Osteocyte (in vitro differentiated cells): ENCODE data around the gene CDSN. TPM values are rescaled to one million over a fixed set of nuclear protein-coding genes. Genes with fewer than 3 reads are reported as not detected.

ENCODE experiments used
- DNase-seq: peaks from one replicate; pipeline ENCODE4 v3.0.0; 2021; ENCODE audit warnings: mixed read lengths; ENCODE audit not compliant: unreplicated experiment; ENCODE audit errors: extremely low spot score
- H3K27ac Mint-ChIP-seq: one replicate; pipeline ENCODE4 v1.8.0; 2021; ENCODE audit warnings: mild to moderate bottlenecking, mixed read lengths; ENCODE audit not compliant: unreplicated experiment
- H3K27me3 Mint-ChIP-seq: one replicate; pipeline ENCODE4 v1.8.0; 2021; ENCODE audit warnings: mixed read lengths; ENCODE audit not compliant: unreplicated experiment
- H3K36me3 Mint-ChIP-seq: one replicate; pipeline ENCODE4 v1.8.0; 2021; ENCODE audit warnings: mixed read lengths; ENCODE audit not compliant: unreplicated experiment
- H3K4me1 Mint-ChIP-seq: one replicate; pipeline ENCODE4 v1.8.0; 2021; ENCODE audit warnings: mixed read lengths; ENCODE audit not compliant: unreplicated experiment
- H3K4me3 Mint-ChIP-seq: one replicate; pipeline ENCODE4 v1.8.0; 2021; ENCODE audit warnings: mild to moderate bottlenecking, moderate library complexity, mixed read lengths; ENCODE audit not compliant: unreplicated experiment
- H3K9me3 Mint-ChIP-seq: one replicate; pipeline ENCODE4 v1.8.0; 2021; ENCODE audit warnings: mixed read lengths; ENCODE audit not compliant: unreplicated experiment
- CTCF ChIP-seq: fragments of 200-600 bp; sonication (generic); IDR thresholded peaks from 2 replicates; pipeline ENCODE4 v1.5.0; 2021; ENCODE audit warnings: antibody characterized with exemption, mild to moderate bottlenecking, moderate library complexity
- total RNA-seq: library from RNA; stranded (reverse); gene quantifications from 2 replicates; pipeline ENCODE4 v1.2.1, GENCODE V29; 2021

CDSN gene
- total RNA-seq, 1 donor from 2014 or later = not detected

- Mint-ChIP-seq H3K4me3 (no peak overlapping the region), H3K9me3 (no peaks in the 10 kb centered on the region), H3K27me3 (peaks cover 14% of the 10 kb centered on the region), H3K4me1 (peaks cover 5% of the 10 kb centered on the region), H3K36me3 (no peaks in the 10 kb centered on the region), H3K27ac (no peak overlapping the region)
- no peak for DNase-seq
- TF ChIP-seq CTCF = no peak
Measured at GRCh38 chr6:31092238-31092637, 28.0 kb downstream of the CDSN start.

GRCh38 chr6:31091680-31092079 lies 28.6 kb downstream of the CDSN start:
- Mint-ChIP-seq H3K36me3 (no peaks in the 10 kb centered on the region), H3K4me3 (no peak overlapping the region), H3K4me1 (peaks cover 10% of the 10 kb centered on the region)

GRCh38 chr6:31090973-31091364 lies 29.3 kb downstream of the CDSN start:
- no peak for TF ChIP-seq CTCF
- Mint-ChIP-seq H3K36me3 (no peaks in the 10 kb centered on the region), H3K27me3 (peaks cover 10% of the 10 kb centered on the region), H3K4me1 (peaks cover 12% of the 10 kb centered on the region), H3K9me3 (no peaks in the 10 kb centered on the region), H3K27ac (no peak overlapping the region), H3K4me3 (no peak overlapping the region)
- DNase-seq = no peak

More at GRCh38 chr6:31091680-31092079, 28.6 kb downstream of the CDSN start:
- no peak for TF ChIP-seq CTCF
- Mint-ChIP-seq H3K9me3 (no peaks in the 10 kb centered on the region), H3K27ac (no peak overlapping the region), H3K27me3 (peaks cover 14% of the 10 kb centered on the region)
- no peak for DNase-seq

GRCh38 chr6:31090275-31090972 lies 29.8 kb downstream of the CDSN start:
- no peak for TF ChIP-seq CTCF
- no peak for DNase-seq
- Mint-ChIP-seq H3K9me3 (no peaks in the 10 kb centered on the region), H3K4me3 (no peak overlapping the region), H3K27me3 (peaks cover 8% of the 10 kb centered on the region), H3K27ac (no peak overlapping the region), H3K36me3 (no peaks in the 10 kb centered on the region), H3K4me1 (peaks cover 12% of the 10 kb centered on the region)

- peak; percentile 90 for DNase-seq
- TF ChIP-seq CTCF = peak; percentile 83
- Mint-ChIP-seq H3K4me1 (peaks cover 23% of the 10 kb centered on the region), H3K36me3 (no peaks in the 10 kb centered on the region), H3K9me3 (no peaks in the 10 kb centered on the region), H3K27me3 (no peaks in the 10 kb centered on the region), H3K4me3 (no peak overlapping the region), H3K27ac (peak overlapping the region; percentile 23)
Measured at GRCh38 chr6:31087494-31088089, 32.7 kb downstream of the CDSN start.
